Mesenchymal stem cell (in vitro differentiated cells and primary cell): Measurements from ENCODE around the gene KIAA1671.
A peak's percentile ranks its signal among the peaks of the same experiment; 100 is the strongest.

Experiments
- DNase-seq: peaks from one replicate; pipeline ENCODE4 v3.0.0-alpha.2; 2013
- H2AFZ ChIP-seq: one replicate; pipeline ENCODE4 v1.6.1; 2013; ENCODE audit warnings: low read depth, mild to moderate bottlenecking, control low read depth, inconsistent platforms, low read length, moderate library complexity
- H2AK5ac ChIP-seq: 2 replicates; pipeline ENCODE4 v1.6.1; 2013; ENCODE audit warnings: low read length, moderate library complexity, mild to moderate bottlenecking, inconsistent platforms; ENCODE audit not compliant: severe bottlenecking
- H2BK120ac ChIP-seq: one replicate; pipeline ENCODE4 v1.6.1; 2013; ENCODE audit warnings: low read depth, mild to moderate bottlenecking, inconsistent platforms, low read length, moderate library complexity
- H2BK12ac ChIP-seq, 2 experiments: one replicate each; pipeline ENCODE4 v1.6.1; 2013; ENCODE audit warnings: inconsistent platforms in 2 of 2, low read length in 2 of 2, mild to moderate bottlenecking in 2 of 2, moderate library complexity in 2 of 2, control low read depth in 1 of 2
- H2BK15ac ChIP-seq: one replicate; pipeline ENCODE4 v1.6.1; 2013; ENCODE audit warnings: mild to moderate bottlenecking, low read depth, inconsistent platforms; ENCODE audit not compliant: poor library complexity, severe bottlenecking
- H2BK5ac ChIP-seq: 2 replicates; pipeline ENCODE4 v1.6.1; 2013; ENCODE audit warnings: low read depth, mild to moderate bottlenecking, low read length, control low read depth, inconsistent platforms; ENCODE audit not compliant: poor library complexity, severe bottlenecking
- H3K14ac ChIP-seq, 2 experiments: one replicate each; pipeline ENCODE4 v1.6.1; 2013; ENCODE audit warnings: inconsistent platforms in 2 of 2, low read length in 2 of 2, control low read depth in 1 of 2, mild to moderate bottlenecking in 1 of 2, moderate library complexity in 1 of 2
- H3K18ac ChIP-seq, 2 experiments: one replicate each; pipeline ENCODE4 v1.6.1; 2013; ENCODE audit warnings: inconsistent platforms in 2 of 2, low read length in 2 of 2, control low read depth in 1 of 2, low read depth in 1 of 2, mild to moderate bottlenecking in 1 of 2
- H3K23ac ChIP-seq, 2 experiments: one replicate each; pipeline ENCODE4 v1.6.1; 2013; ENCODE audit warnings: inconsistent platforms in 2 of 2, low read length in 2 of 2, mild to moderate bottlenecking in 2 of 2, moderate library complexity in 2 of 2, control low read depth in 1 of 2
- H3K27ac ChIP-seq: 2 replicates; pipeline ENCODE4 v1.5.1; 2013; ENCODE audit warnings: mild to moderate bottlenecking, moderate library complexity, low read length, control low read depth, inconsistent platforms; ENCODE audit not compliant: poor library complexity, severe bottlenecking
- H3K27me3 ChIP-seq, 2 experiments: 2 replicates each; pipeline versions ENCODE4 v1.6.1 to v1.7.0; 2013; ENCODE audit warnings: low read length in 2 of 2, mild to moderate bottlenecking in 2 of 2, moderate library complexity in 2 of 2, control low read depth in 1 of 2, inconsistent platforms in 1 of 2; ENCODE audit not compliant: control insufficient read depth in 1 of 2, insufficient read depth in 1 of 2
- H3K36me3 ChIP-seq, 2 experiments: 2 replicates each; pipeline versions ENCODE4 v1.6.1 to v1.7.0; 2013; ENCODE audit warnings: low read length in 2 of 2, control low read depth in 1 of 2, inconsistent platforms in 1 of 2, low read depth in 1 of 2, mild to moderate bottlenecking in 1 of 2; ENCODE audit not compliant: insufficient read depth in 2 of 2, control insufficient read depth in 1 of 2
- H3K4ac ChIP-seq, 2 experiments: one replicate each; pipeline ENCODE4 v1.6.1; 2013; ENCODE audit warnings: inconsistent platforms in 2 of 2, low read length in 2 of 2, mild to moderate bottlenecking in 2 of 2, moderate library complexity in 2 of 2, control low read depth in 1 of 2, low read depth in 1 of 2
- H3K4me1 ChIP-seq: 2 replicates; pipeline ENCODE4 v1.6.1; 2013; ENCODE audit warnings: low read depth, low read length, control low read depth; ENCODE audit not compliant: control insufficient read depth, insufficient read depth
- H3K4me2 ChIP-seq: 2 replicates; pipeline ENCODE4 v1.6.1; 2013; ENCODE audit warnings: low read length, mild to moderate bottlenecking, inconsistent platforms; ENCODE audit not compliant: poor library complexity, severe bottlenecking
- H3K4me3 ChIP-seq, 2 experiments: 2 replicates each; pipeline versions ENCODE4 v1.5.1 to v1.7.0; 2013; ENCODE audit warnings: low read length in 2 of 2, mild to moderate bottlenecking in 2 of 2, control low read depth in 1 of 2, low read depth in 1 of 2; ENCODE audit not compliant: insufficient read depth in 1 of 2
- H3K79me1 ChIP-seq: replicated peaks from 2 replicates; pipeline ENCODE4 v1.6.1; 2013; ENCODE audit warnings: mild to moderate bottlenecking, control low read depth, low read length, inconsistent platforms; ENCODE audit not compliant: poor library complexity, severe bottlenecking
- H3K9ac ChIP-seq: 2 replicates; pipeline ENCODE4 v1.7.0; 2013; ENCODE audit warnings: mild to moderate bottlenecking, low read length, moderate library complexity
- H3K9me3 ChIP-seq: 2 replicates; pipeline ENCODE4 v1.7.0; 2013; ENCODE audit warnings: mild to moderate bottlenecking, low read length; ENCODE audit not compliant: control insufficient read depth
- H4K8ac ChIP-seq: one replicate; pipeline ENCODE4 v1.6.1; 2013; ENCODE audit warnings: inconsistent platforms, mild to moderate bottlenecking, low read length, moderate library complexity
- H4K91ac ChIP-seq: one replicate; pipeline ENCODE4 v1.6.1; 2013; ENCODE audit warnings: mild to moderate bottlenecking, low read length, inconsistent platforms
- WGBS: methylation state at CpG from one replicate; pipeline ENCODE4 v1.1.7; 2013; ENCODE audit warnings: mixed read lengths; 5-methylcytosine and 5-hydroxymethylcytosine counted together

Gene KIAA1671

GRCh38 chr22:25153961-25154666 is 201.6 kb downstream of the KIAA1671 start:
- Histone ChIP-seq H3K27ac (no peak overlapping the region), H3K9ac (no peak overlapping the region), H4K8ac (peak overlapping the region; percentile 78), H2AFZ (no peak overlapping the region), H3K79me1 (no peaks in the 10 kb centered on the region), H3K18ac (peak overlapping the region in 1 of 2 experiments; percentile 15), H2BK15ac (no peak overlapping the region), H3K27me3 (no peaks in the 10 kb centered on the region), H3K4me3 (no peak overlapping the region), H2BK12ac (no peak overlapping the region), H3K36me3 (no peaks in the 10 kb centered on the region), H3K4me1 (peaks cover 3% of the 10 kb centered on the region), H2BK120ac (peak overlapping the region; percentile 67), H3K9me3 (no peaks in the 10 kb centered on the region), H2AK5ac (no peak overlapping the region), H3K23ac (no peak overlapping the region), H2BK5ac (no peak overlapping the region), H3K4me2 (no peak overlapping the region), H3K4ac (no peak overlapping the region), H3K14ac (no peak overlapping the region), H4K91ac (no peak overlapping the region)
- DNase-seq, result peak; percentile 80
- whole genome bisulfite sequencing, result 65% methylated on average over 8 of the region's 8 CpGs

GRCh38 chr22:25154667-25154999 is 202.1 kb downstream of the KIAA1671 start:
- Histone ChIP-seq H3K4ac (peak overlapping the region in 1 of 2 experiments; percentile 70), H3K23ac (no peak overlapping the region), H3K14ac (no peak overlapping the region), H3K27ac (no peak overlapping the region), H2BK5ac (no peak overlapping the region), H2BK15ac (no peak overlapping the region), H3K4me2 (no peak overlapping the region), H2BK120ac (peak overlapping the region; percentile 67), H3K36me3 (no peaks in the 10 kb centered on the region), H3K9me3 (no peaks in the 10 kb centered on the region), H2BK12ac (peak overlapping the region in 1 of 2 experiments; percentile 61), H4K8ac (peak overlapping the region; percentile 78), H3K4me1 (peaks cover 5% of the 10 kb centered on the region), H2AK5ac (no peak overlapping the region), H3K18ac (peak overlapping the region; percentile 15 to 46), H3K4me3 (no peak overlapping the region), H3K9ac (no peak overlapping the region), H3K27me3 (no peaks in the 10 kb centered on the region), H4K91ac (peak overlapping the region; percentile 72), H3K79me1 (no peaks in the 10 kb centered on the region), H2AFZ (no peak overlapping the region)
- no peak for DNase-seq
- 77% methylated on average over 2 of the region's 2 CpGs for WGBS

DNA sequence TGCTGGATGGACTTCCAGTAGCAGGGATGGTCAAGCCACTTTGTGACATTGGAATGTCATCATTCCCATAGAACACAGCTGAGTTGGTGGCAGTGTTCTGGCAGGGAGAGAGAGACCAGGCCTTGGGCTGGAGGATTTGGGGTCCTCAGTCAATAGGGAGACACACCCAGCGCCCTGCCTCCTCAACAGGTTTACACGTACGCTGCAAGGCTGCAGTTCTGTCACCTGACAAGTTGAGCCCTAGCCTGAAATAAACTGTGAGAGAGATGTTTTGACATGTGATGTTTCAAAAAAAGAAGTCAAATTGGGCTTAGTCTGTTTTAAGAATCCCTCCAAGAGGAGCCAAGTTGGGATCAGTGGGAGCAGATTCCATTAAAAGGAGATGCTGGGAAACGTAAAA is 204.2 kb downstream of the KIAA1671 start:
- Histone ChIP-seq H2BK5ac (no peak overlapping the region), H2BK120ac (no peak overlapping the region), H2BK12ac (no peak overlapping the region), H3K23ac (no peak overlapping the region), H3K79me1 (no peaks in the 10 kb centered on the region), H3K9ac (no peak overlapping the region), H3K9me3 (no peaks in the 10 kb centered on the region), H3K36me3 (no peaks in the 10 kb centered on the region), H4K8ac (no peak overlapping the region), H3K27me3 (no peaks in the 10 kb centered on the region), H3K4me1 (peaks cover 5% of the 10 kb centered on the region), H3K14ac (no peak overlapping the region), H2AFZ (no peak overlapping the region), H2BK15ac (no peak overlapping the region), H4K91ac (no peak overlapping the region), H2AK5ac (no peak overlapping the region), H3K18ac (no peak overlapping the region), H3K4me3 (no peak overlapping the region), H3K4ac (no peak overlapping the region), H3K4me2 (no peak overlapping the region), H3K27ac (no peak overlapping the region)
- no peak for DNase-seq
- 96% methylated on average over 3 of the region's 4 CpGs for WGBS

DNA sequence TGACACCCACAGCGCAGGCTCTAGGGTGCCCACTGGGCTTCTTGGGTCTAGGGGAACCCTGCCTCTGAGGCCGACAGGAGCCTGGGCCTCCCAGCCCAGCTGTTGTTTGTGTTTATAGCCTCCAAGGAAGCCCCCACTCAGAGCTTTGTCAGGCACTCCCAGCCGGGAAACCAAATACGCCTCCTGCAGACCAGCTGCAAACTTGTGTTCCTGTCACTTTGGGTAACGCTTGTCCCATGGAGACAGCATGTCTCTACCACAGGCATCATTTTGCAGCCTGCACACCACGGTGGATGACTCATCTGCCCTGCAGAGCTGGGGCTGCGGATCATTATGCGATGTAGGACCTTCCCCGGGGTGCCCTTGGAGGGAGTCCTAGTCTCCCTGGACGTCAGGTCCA is 206.5 kb downstream of the KIAA1671 start:
- no peaks in the 10 kb centered on the region for H3K27me3 ChIP-seq
- no peaks in the 10 kb centered on the region for H3K79me1 ChIP-seq
- H3K9ac ChIP-seq, result no peak overlapping the region
- no peak overlapping the region for H2AFZ ChIP-seq
- H2BK120ac ChIP-seq, result no peak overlapping the region
- no peak overlapping the region for H3K14ac ChIP-seq
- H3K4me2 ChIP-seq, result no peak overlapping the region
- no peak overlapping the region for H4K8ac ChIP-seq
- WGBS, result 22% methylated on average over 10 of the region's 10 CpGs
- no peak overlapping the region for H2AK5ac ChIP-seq
- H3K18ac ChIP-seq, result no peak overlapping the region
- H2BK5ac ChIP-seq, result no peak overlapping the region
- no peak overlapping the region for H2BK15ac ChIP-seq
- no peaks in the 10 kb centered on the region for H3K36me3 ChIP-seq
- H3K27ac ChIP-seq, result no peak overlapping the region
- H3K4me1 ChIP-seq, result peaks cover 5% of the 10 kb centered on the region
- peak overlapping the region in 1 of 2 experiments; percentile 31 for H3K23ac ChIP-seq
- H2BK12ac ChIP-seq, result no peak overlapping the region
- H3K4ac ChIP-seq, result no peak overlapping the region
- H3K9me3 ChIP-seq, result no peaks in the 10 kb centered on the region
- H3K4me3 ChIP-seq, result no peak overlapping the region
- no peak overlapping the region for H4K91ac ChIP-seq
- DNase-seq, result peak; percentile 76
